ENCODE measurements around the gene TMEM87B.

- TF ChIP-seq CTCF (conservative IDR thresholded peaks at IDR 0.05 in 1 of 2, IDR thresholded peaks at IDR 0.05 in 1 of 2; ENCODE audit: low read depth in 1 of 2, low read length in 2 of 2) = no peak
- no peak for TF ChIP-seq EZH2 (IDR thresholded peaks at IDR 0.05; ENCODE audit: low read length, missing control alignments)
These were observed 55.9 kb downstream of the TMEM87B start for GRCh38 chr2:112110966-112111365.

Measured in fibroblast of lung (primary cell).